ENCODE measurements around the gene ARSJ.

Gene ARSJ

DNA sequence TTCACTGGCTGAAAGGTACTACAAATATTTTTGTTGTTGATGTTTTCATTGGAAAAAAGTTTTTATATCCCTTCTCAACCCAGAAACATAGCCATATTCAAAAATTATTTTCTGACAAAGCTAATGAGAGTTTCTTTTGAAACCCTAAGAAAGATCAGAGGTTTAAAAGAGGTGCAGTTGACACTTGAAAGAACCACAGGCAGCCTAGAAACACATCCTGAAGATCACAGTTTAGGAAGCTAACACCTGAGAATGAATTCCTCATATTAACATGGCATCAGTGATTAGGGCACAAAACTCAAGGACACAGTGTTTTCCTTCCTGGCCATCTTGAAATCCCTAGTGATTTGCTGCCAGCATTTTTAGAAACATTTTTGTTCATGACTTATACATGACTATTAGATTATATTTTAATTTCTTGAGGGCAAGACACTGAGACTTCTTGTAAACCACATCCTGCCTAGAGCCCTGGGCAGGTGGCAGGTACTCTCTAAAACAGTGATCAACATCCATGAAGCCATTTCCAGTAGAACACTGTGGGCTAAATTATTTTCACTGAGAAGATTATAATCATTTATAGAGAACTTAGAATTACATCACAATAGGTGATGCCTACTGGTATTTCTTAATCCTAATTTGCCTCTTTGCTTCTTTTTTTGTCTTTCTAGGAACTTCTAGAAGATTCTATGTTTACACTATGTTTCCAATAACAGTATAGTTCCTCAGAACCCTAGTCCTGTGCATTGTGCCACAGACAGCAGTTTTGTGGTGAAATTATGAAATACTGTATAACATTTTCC, 80.0 kb downstream of the ARSJ start:
- no peak for DNase-seq (ENCODE audit: low spot score)

DNA sequence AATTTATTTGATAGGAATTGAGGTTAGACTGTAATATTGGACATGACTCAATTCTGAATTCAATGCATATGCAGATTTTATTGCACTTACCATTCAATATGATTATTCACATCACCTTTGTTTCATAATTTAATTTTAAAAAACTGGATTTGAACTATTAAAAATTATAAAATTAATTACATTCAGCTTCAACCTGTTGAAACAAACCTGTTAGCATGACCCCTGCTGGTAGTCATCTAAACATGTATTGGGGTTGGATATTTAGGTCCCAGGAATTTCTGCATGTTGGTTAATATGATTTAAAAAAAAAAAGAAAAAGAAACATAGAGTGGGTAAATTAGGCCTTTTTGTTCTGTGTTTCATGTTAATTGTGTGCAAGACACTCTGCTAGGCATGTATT, 85.9 kb downstream of the ARSJ start:
- no peak for DNase-seq (ENCODE audit: low spot score)

DNA sequence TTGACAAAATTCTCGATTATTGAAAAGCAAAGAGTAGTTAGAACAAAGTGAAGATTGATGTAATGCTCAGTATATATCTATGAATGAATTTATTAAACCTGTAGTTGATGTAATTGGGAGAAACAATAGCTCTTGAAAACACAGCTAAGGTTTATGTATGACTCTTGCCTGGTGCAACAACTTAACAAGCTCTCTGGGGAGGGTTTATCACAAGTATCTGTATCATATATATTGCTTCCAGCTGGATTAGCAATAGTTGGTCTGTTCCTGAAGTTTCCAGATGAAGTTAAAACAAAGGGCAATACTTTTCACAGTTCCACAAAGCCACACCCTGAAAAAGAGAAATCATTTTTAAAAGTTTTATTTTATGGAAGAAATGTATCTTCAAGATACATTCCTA, 91.4 kb downstream of the ARSJ start:
- DNase-seq (ENCODE audit: low spot score): no peak

DNA sequence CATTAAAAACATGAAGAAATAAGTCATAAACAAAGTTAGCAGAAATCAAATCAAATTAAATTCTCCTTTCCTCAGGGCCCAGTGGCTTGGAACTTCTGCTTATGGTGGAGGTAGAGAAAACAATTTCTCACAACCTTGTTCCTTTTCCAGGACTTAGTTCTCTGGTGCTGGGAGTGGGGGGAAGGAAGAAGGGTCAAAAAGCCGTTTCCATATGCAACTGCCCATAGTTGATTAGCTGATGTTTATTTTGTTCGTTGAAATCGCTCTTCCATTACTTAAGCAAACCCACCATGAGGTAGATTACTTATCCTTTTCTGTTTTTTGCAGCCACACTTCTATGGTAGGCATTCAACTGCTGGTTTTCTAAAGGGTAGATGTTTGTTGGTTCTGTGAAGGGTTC, 94.2 kb downstream of the ARSJ start:
- DNase-seq (ENCODE audit: low spot score): no peak

DNA sequence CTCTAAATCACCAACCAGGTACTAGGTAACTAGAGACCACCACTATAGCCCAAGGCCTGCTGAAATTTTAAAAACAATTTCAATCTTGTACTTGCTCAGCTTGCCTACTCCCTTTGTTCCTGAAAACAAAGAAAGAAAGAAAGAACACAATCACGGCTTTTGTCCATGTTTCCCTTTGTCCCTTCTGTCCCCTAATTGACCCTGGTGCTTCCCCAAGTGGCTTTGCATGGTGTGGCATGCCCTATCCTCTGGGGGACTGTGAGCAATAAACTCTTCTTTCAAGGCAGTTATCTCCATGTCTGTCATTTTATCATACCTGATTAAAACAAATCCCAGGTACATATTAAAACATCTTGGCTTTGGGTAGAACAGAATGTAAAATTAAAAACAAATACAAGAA, 94.8 kb downstream of the ARSJ start:
- no peak for DNase-seq (ENCODE audit: low spot score)

DNA sequence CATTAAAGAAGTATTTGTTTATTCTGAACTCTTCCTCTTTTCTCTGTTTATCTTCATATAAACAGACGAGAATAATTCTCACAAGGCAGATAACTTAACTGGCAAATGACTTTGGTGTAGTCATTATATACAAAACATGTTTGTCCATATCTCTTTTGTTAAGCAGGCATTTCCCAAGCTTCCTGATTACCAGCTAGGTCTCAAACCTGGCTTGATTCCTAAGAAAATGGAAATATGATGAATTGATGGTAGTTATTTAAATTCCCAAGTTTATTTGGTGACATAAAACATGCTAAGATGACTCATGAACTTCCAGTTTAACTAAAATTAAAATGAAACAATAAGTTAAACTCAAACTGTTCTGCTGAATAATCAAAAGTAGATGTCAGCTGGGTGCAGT, 96.8 kb downstream of the ARSJ start:
- no peak for DNase-seq (ENCODE audit: low spot score)

DNA sequence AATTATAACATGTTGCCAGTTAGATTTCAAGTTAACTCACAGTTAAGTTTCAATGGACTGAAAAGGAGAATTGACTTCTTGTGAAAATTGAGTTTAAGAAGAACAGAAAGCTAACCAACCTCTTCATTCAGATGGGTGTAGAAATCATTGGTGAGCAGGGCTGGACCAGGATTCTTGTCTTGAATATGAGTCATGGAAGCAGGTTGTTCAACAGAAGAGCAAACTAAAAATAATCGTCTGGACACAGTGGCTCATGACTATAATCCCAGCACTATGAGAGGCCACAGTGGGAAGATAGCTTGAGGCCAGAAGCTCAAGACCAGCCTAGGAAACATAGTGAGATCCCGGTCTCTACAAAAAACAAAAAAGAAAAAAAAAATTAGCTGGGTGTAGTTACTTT, 98.2 kb downstream of the ARSJ start:
- DNase-seq (ENCODE audit: low spot score): no peak

DNA sequence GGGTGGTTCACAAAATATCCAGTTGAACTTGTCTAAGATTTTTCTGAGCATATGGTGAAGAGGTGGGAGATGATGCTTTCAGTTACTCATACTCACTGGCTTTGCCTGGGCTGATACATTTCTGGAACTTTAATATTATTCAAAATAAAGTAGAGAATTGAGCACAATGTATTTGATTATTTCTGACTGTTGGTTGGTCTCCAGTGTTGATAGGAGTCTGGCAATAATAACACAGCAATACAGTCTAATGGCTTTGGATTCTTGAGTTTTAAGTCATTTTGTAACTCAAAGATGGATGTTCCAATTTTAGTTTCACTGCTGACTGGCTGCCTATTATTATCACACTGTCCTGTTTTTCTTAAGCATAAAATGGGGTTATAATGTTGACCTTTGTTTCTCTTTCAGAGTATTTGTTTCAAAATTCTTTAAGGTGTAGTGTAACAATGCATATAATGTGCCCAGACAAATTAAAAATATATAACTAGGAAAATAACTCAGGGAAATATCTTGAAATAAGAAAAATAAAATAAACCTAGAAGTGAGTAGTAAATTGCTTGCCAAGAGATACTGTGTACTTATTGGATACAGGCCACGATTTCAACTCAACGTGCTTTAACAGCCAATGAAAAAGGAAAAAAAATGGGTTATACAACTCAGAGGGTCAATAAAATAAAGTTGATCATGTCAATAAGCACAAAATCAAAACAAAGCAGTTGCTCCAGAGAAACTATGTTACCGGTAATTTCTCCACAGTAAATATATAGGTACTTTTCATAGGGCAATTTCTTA, 99.0 kb downstream of the ARSJ start:
- DNase-seq (ENCODE audit: low spot score): no peak

DNA sequence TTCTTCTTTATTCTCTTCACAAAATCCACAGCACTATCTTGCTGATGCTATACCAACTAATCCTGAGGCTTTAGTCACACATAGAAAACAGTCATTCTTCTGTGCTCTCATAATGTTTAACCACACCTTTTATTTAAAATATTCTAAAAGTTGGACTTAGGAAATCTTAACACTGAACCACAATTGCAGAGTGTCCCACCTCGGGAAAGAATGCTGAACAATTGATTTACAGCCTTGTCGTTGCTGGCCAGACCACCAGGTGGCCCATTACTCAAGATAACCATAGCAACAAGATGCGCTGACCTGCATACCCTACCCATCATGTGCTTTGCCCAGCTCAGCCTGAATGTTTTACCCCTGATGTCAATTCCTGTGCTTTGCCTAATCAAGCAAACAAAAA, 100.8 kb downstream of the ARSJ start:
- DNase-seq (ENCODE audit: low spot score): no peak

DNA sequence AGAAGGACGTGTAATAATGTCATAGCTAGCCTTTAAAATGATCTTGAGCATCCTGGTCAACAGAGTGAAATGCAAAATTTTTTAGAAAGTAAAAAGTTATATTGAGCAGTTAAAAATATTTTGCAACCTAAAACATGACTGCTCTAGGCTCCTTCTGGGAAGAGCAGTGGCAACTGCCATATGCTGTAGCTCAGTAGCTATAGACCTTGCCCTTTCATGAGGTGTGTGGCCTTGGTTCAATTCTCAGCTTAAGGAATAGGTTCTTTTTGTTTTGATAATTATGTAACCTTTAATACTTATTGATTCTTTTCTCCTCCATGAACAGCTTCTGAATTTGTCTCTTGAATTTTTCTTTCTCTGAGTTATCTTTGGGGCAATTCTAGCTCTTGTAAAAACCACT, 105.0 kb downstream of the ARSJ start:
- no peak for DNase-seq (ENCODE audit: low spot score)

DNA sequence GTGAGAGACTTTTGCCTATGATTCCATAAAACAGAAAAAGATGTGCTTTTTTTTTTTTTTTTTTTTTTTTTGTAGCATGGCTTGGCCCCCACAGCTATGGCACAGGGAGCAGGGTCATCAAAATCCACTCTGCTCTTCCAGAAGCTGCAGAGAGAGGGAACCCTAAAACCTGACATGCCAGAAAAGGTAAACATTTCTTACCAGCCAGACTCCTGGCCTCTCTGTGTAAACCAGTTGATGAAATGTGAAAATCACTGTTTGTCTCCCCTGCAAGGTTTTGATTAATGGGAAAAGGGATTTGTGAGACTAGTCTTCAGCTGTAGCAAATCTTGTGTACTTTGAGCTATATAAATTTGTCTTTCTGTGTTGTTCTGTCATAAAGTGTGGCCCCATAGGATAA, 105.9 kb downstream of the ARSJ start:
- DNase-seq (ENCODE audit: low spot score): no peak

DNA sequence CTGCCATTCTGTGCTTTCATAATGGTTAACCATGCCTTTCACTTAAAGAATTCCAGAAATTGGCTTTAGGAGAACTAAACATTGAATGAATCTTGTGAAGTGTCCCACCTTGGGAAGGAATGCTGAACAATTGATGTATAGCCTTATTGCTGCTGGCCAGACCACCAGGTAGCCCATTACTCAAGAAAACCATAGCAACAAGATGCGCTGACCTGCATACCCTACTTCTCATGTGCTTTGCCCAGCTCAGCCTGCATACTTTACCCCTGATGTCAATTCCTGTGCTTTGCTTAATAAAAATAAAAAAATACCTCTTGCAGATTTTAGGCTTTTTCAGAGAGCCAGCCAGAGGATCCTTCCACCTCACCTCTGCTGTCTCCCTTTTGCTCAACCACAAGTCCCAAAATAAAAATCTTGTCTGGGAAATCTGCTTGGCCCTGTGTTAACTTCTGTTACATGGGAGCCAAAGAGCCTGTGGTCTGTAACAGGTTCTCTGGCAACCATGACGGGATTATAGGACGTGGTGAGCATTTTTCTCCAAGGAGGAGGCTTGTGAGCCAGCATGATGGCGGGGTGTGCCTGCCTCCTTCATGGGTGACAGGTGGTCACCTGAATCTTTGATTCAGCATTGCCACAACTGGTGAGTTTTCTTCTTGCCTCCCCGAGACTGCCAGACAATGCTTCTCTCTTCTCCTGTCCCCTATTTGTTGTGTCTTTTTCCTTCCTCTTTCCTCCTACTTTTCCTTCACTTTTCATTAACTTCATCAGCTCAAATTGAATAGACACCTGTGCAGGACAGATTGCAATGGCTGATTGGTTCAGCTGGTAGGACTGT, 106.8 kb downstream of the ARSJ start:
- no peak for DNase-seq (ENCODE audit: low spot score)

DNA sequence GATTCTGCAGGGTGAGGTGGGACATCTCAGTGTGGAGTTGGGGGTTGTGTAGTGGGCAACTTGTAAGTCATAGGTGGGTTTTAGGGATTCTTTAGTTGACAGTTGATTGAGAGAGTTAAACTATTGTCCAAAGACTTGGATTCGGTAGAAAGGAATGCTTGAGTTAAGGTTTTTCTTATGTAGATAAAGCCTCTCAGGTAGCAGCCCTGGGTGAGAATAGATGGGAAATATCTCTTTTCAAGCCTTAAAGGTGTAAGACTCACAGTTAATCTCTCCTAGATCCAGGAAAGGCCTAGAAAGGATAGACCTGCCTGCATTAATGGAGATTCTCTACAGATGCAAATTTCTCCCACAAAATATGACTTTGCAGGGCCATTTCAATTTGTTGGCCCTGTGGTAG, 108.4 kb downstream of the ARSJ start:
- no peak for DNase-seq (ENCODE audit: low spot score)

DNA sequence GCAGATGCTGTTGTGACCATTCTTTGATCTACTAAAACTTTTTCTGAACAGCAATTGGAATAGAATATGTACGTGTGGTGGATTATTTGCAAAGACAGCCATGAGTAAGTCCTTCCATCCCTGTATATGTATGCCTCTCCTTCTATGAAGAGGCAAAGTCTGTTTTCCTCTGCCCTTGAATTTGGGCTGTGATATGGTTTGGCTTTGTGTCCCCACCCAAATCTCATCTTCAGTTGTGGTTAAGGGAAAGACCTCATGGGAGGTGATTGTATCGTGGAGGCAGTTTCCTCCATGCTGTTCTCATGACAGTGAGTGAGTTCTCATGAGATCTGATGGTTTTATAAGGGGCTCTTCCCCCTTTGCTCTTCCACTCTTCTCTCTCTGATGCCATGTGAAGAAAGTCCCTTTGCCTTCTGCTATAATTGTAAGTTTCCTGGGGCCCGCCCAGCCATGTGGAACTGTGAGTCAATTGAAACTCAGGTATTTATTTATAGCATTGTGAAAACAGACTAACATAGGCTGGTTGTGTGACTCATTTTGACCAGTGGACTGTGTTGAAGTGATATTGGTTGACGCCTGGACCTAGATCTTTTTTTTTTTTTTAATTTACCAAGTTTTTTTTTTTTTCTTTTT, 109.6 kb downstream of the ARSJ start:
- no peak for DNase-seq (ENCODE audit: low spot score)

DNA sequence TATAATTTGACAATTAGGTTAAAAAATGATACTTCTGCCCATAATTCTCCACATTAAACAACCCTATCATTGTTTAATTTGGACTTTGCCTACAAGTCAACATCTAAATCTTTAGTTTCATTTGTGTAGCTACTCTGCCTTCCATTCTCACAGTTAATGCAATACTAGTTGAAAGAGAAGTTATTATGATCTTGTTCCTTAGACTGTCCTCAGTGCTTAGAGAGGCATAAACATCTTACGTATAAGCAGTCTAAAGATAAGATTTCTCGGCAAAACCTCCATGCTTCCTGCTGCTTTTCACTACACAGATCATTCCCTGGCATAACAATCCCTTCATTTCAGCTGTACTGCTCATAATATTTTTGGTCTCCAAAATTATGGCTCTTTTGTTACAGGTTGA, 112.8 kb downstream of the ARSJ start:
- DNase-seq (ENCODE audit: low spot score): no peak

DNA sequence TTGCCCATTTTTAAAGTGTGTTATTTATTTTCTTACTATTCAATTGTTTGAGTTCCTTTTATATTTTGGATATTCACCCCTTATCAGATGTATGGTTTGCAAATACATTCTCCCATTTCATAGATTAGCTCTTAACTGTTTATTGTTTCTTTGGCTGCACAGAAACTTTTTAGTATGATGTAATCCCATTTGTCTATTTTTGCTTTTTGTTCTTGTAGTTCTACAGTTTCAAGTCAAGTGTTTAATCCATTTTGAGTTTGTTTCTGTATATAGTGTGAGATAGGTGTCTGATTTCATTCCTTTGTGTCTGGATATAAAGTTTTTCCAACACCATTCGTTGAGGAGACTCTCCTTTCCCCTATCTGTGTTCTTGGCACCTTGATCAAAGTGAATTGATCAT, 120.5 kb downstream of the ARSJ start:
- no peak for DNase-seq (ENCODE audit: low spot score)

DNA sequence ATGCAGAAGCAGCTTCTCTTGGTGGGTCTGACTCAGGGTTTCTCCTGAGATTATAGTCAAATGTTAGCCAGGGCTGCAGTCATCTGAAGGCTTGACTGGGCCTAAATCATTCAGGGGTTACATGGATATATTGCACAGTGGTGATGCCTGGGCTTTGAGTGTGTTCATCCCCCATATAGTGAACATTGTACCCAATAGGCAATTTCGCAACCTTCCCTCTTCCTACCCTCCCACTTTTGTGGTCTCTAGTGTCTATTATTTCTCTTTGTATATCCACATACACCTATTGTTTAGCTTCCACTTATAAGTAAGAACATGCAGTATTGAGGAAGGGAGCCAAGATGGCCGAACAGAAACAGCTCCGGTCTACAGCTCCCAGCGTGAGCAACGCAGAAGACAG, 127.6 kb downstream of the ARSJ start:
- DNase-seq (ENCODE audit: low spot score): no peak

Measured in hematopoietic multipotent progenitor cell treated with erythropoietin and hydrocortisone succinate and interleukin-3 and kit ligand, for 17 days (in vitro differentiated cells).